Endodermal cell (in vitro differentiated cells): ENCODE measurements around the gene RBM38. TPM values are rescaled to one million over a fixed set of nuclear protein-coding genes. Genes with fewer than 3 reads are reported as not detected.

Source experiments
- DNase-seq: peaks from one replicate; pipeline ENCODE4 v3.0.0-alpha.2; 2017
- H3K27ac ChIP-seq: 2 replicates; pipeline ENCODE4 v1.5.1; 2013; ENCODE audit warnings: mild to moderate bottlenecking, low read depth, low read length, moderate library complexity
- H3K27me3 ChIP-seq: 2 replicates; pipeline ENCODE4 v1.6.1; 2013; ENCODE audit warnings: mild to moderate bottlenecking, low read length, moderate library complexity; ENCODE audit not compliant: insufficient read depth, control insufficient read depth, poor library complexity, severe bottlenecking
- H3K36me3 ChIP-seq: 2 replicates; pipeline ENCODE4 v1.7.0; 2013; ENCODE audit warnings: mild to moderate bottlenecking, low read length, moderate library complexity; ENCODE audit not compliant: control insufficient read depth, insufficient read depth
- H3K4me1 ChIP-seq: one replicate; pipeline ENCODE4 v1.7.0; 2013; ENCODE audit warnings: low read length; ENCODE audit not compliant: control insufficient read depth, insufficient read depth
- H3K4me3 ChIP-seq: 2 replicates; pipeline ENCODE4 v1.5.1; 2013; ENCODE audit warnings: mild to moderate bottlenecking, low read length, moderate library complexity
- H3K9ac ChIP-seq: 2 replicates; pipeline ENCODE4 v1.6.1; 2013; ENCODE audit warnings: mild to moderate bottlenecking, low read length, moderate library complexity; ENCODE audit not compliant: poor library complexity, severe bottlenecking; ENCODE audit errors: extremely low read depth
- H3K9me3 ChIP-seq: 2 replicates; pipeline ENCODE4 v1.6.1; 2013; ENCODE audit warnings: mild to moderate bottlenecking, low read length, moderate library complexity; ENCODE audit not compliant: control insufficient read depth
- H3K27ac Mint-ChIP-seq: 2 replicates; pipeline ENCODE4 v1.8.0; 2020; ENCODE audit warnings: mixed read lengths
- H3K27me3 Mint-ChIP-seq: 2 replicates; pipeline ENCODE4 v1.8.0; 2021; ENCODE audit warnings: mild to moderate bottlenecking, mixed read lengths; ENCODE audit not compliant: insufficient read depth
- H3K36me3 Mint-ChIP-seq: 2 replicates; pipeline ENCODE4 v1.8.0; 2020; ENCODE audit warnings: low read depth, mixed read lengths
- H3K4me1 Mint-ChIP-seq: 2 replicates; pipeline ENCODE4 v1.8.0; 2020; ENCODE audit warnings: mixed read lengths
- H3K4me3 Mint-ChIP-seq: 2 replicates; pipeline ENCODE4 v1.8.0; 2020; ENCODE audit warnings: mild to moderate bottlenecking, moderate library complexity, mixed read lengths
- H3K9me3 Mint-ChIP-seq: 2 replicates; pipeline ENCODE4 v1.8.0; 2020; ENCODE audit warnings: mild to moderate bottlenecking, mixed read lengths
- WGBS, 2 experiments: methylation state at CpG; one replicate each; pipeline versions ENCODE4 v1.1.5 to v1.1.7; 2013; ENCODE audit warnings: missing lambda C conversion rate in 2 of 2, mixed read lengths in 1 of 2; ENCODE audit not compliant: insufficient coverage in 1 of 2, insufficient read length in 1 of 2; 5-methylcytosine and 5-hydroxymethylcytosine counted together
- total RNA-seq, 2 donors: library from RNA; stranded (reverse); fragmentation: NEBNext Ultra II Directional in 1 of 2; extraction: Animal tissue kit (Norgen Biotek cat#: 25700) in 1 of 2; gene quantifications; 2 replicates in 1 of 2; 3 replicates in 1 of 2; pipeline ENCODE4 v1.2.1, GENCODE V29; 2021
- TF ChIP-seq, protein P1 (sequence below): fragments of 200-600 bp; sonication (generic); conservative IDR thresholded peaks from 2 replicates; pipeline ENCODE4 v1.5.0; 2021; ENCODE audit warnings: antibody characterized with exemption, mild to moderate bottlenecking

Gene RBM38
- total RNA-seq, 2 donors from 2014 or later: 29.0 to 30.2 TPM

GRCh38 chr20:57444394-57445048 lies 53.3 kb downstream of the RBM38 start:
- H3K27ac Mint-ChIP-seq: no peak overlapping the region

GRCh38 chr20:57445298-57445697 lies 54.1 kb downstream of the RBM38 start:
- H3K9me3 ChIP-seq: no peaks in the 10 kb centered on the region
- H3K36me3 Mint-ChIP-seq: no peaks in the 10 kb centered on the region
- TF ChIP-seq, protein P1, sequence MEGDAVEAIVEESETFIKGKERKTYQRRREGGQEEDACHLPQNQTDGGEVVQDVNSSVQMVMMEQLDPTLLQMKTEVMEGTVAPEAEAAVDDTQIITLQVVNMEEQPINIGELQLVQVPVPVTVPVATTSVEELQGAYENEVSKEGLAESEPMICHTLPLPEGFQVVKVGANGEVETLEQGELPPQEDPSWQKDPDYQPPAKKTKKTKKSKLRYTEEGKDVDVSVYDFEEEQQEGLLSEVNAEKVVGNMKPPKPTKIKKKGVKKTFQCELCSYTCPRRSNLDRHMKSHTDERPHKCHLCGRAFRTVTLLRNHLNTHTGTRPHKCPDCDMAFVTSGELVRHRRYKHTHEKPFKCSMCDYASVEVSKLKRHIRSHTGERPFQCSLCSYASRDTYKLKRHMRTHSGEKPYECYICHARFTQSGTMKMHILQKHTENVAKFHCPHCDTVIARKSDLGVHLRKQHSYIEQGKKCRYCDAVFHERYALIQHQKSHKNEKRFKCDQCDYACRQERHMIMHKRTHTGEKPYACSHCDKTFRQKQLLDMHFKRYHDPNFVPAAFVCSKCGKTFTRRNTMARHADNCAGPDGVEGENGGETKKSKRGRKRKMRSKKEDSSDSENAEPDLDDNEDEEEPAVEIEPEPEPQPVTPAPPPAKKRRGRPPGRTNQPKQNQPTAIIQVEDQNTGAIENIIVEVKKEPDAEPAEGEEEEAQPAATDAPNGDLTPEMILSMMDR: no peak
- H3K9me3 Mint-ChIP-seq: peaks cover 2% of the 10 kb centered on the region
- H3K27ac ChIP-seq: no peak overlapping the region
- no peaks in the 10 kb centered on the region for H3K4me1 ChIP-seq
- no peaks in the 10 kb centered on the region for H3K36me3 ChIP-seq
- H3K9ac ChIP-seq: no peak overlapping the region
- DNase-seq: no peak
- no peaks in the 10 kb centered on the region for H3K27me3 ChIP-seq
- H3K27me3 Mint-ChIP-seq: no peaks in the 10 kb centered on the region
- H3K27ac Mint-ChIP-seq: no peak overlapping the region
- 87 to 90% methylated on average over 10 of the region's 10 CpGs for WGBS, 2 experiments
- H3K4me3 Mint-ChIP-seq: no peak overlapping the region
- H3K4me3 ChIP-seq: no peak overlapping the region
- peaks cover 10% of the 10 kb centered on the region for H3K4me1 Mint-ChIP-seq

More at GRCh38 chr20:57444394-57445048, 53.3 kb downstream of the RBM38 start:
- Histone ChIP-seq H3K4me1 (no peaks in the 10 kb centered on the region), H3K27ac (no peak overlapping the region), H3K27me3 (no peaks in the 10 kb centered on the region), H3K9ac (no peak overlapping the region), H3K9me3 (no peaks in the 10 kb centered on the region), H3K36me3 (no peaks in the 10 kb centered on the region), H3K4me3 (no peak overlapping the region)
- 85 to 87% methylated on average over 9 to 13 of the region's 16 CpGs for WGBS, 2 experiments
- TF ChIP-seq, protein P1: no peak
- H3K9me3 Mint-ChIP-seq: peaks cover 2% of the 10 kb centered on the region
- no peaks in the 10 kb centered on the region for H3K27me3 Mint-ChIP-seq
- H3K4me1 Mint-ChIP-seq: peaks cover 10% of the 10 kb centered on the region
- no peaks in the 10 kb centered on the region for H3K36me3 Mint-ChIP-seq
- H3K4me3 Mint-ChIP-seq: no peak overlapping the region
- no peak for DNase-seq

DNA sequence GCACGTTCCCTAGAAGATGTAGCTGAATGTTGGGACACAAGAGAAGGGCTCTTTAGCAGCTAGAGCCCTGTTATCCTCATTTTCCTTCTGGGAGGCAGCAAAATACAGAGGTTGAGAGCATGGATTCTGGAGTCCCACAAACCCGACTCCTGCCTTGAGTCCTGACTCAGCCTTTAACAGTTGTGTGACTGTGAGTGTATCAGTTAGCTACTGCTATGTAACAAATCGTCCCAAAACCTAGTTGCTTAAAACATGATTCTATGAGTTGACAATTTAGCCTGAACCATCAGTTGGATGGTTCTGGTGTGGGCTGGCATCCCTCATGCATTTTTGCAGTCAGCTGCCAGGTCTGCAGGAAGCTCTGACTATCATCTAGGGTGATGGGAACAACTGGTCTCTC lies 54.6 kb downstream of the RBM38 start:
- TF ChIP-seq, protein P1: no peak
- no peaks in the 10 kb centered on the region for H3K27me3 Mint-ChIP-seq
- H3K36me3 ChIP-seq: no peaks in the 10 kb centered on the region
- no peak overlapping the region for H3K27ac Mint-ChIP-seq
- peaks cover 10% of the 10 kb centered on the region for H3K4me1 Mint-ChIP-seq
- no peaks in the 10 kb centered on the region for H3K36me3 Mint-ChIP-seq
- H3K4me3 Mint-ChIP-seq: no peak overlapping the region
- no peak for DNase-seq
- H3K27me3 ChIP-seq: no peaks in the 10 kb centered on the region
- peaks cover 2% of the 10 kb centered on the region for H3K9me3 Mint-ChIP-seq
- H3K27ac ChIP-seq: no peak overlapping the region
- WGBS, 2 experiments: 85 to 100% methylated on average over 2 to 3 of the region's 3 CpGs
- H3K4me3 ChIP-seq: no peak overlapping the region
- H3K4me1 ChIP-seq: no peaks in the 10 kb centered on the region
- H3K9me3 ChIP-seq: no peaks in the 10 kb centered on the region
- no peak overlapping the region for H3K9ac ChIP-seq
